ENCODE data around the gene HOXB3.

GRCh38 chr17:48519427-48519826 lies 70.6 kb downstream of the HOXB3 start:
- TF ChIP-seq CTCF (IDR thresholded peaks at IDR 0.05) = no peak
- TF ChIP-seq ZFX (IDR thresholded peaks at IDR 0.05; ENCODE audit: borderline replicate concordance) = no peak

Data from 22Rv1 (cell line).